ENCODE data around the gene ATP8B4.

Gene ATP8B4

GRCh38 chr15:49900903-49901235 is 218.2 kb downstream of the ATP8B4 start:
- H3K27ac ChIP-seq, result no peak overlapping the region
- no peaks in the 10 kb centered on the region for H3K36me3 ChIP-seq (ENCODE audit: insufficient read depth, low read length)
- no peak overlapping the region for H3K4me3 ChIP-seq
- no peak for DNase-seq (ENCODE audit: low read depth, low spot score)
- H3K9me3 ChIP-seq (ENCODE audit: low read depth, low read length), result no peaks in the 10 kb centered on the region
- no peak overlapping the region for H3K9ac ChIP-seq (ENCODE audit: insufficient read length)
- TF ChIP-seq FOXP2 (optimal IDR thresholded peaks at IDR 0.05; ENCODE audit: control extremely low read depth, extremely low read length, insufficient read depth) (no peak), EZH2 (IDR thresholded peaks at IDR 0.05) (no peak), POLR2AphosphoS5 (IDR thresholded peaks at IDR 0.05; ENCODE audit: borderline replicate concordance, low read depth, low read length) (no peak)

DNA sequence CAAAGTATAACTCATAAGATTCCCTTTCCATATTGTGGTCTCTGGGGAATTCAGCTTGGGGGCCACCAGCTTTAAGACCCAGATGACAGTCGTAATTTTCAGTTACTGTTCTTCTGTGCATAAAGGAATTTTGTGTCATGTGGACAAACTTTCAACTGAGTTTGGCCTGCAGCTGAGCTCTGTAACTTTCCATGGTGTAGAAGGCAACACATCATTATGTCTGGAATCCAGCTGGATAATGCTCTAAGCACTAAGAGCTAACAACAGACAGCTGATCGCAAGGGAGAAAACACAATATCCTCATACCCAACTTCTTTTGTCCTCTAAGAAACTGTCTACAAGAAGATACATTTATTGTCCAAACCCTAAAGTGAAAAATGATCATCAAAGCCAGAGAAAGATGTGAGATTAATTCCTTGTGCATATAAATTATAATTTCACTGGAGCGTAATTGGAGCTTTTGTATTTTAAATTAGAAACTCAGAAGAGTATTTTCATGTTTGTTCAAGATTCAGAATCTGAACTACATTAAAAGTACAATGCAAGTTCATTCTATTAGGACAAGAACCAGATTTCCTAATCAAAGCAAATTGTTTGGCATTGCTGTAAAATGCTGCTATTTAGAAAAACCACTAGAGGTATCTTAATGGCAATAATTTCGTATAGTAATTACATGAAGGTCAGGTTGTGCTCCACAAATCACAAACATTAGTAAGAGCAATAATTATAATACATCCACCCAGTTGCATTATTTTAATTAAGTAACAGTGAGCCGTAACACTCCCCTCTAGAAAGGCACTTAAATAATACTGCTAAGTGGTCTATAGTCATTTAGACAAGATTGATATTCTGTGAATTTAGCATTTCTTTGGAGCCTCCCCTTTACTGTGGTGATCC is 218.8 kb downstream of the ATP8B4 start:
- no peaks in the 10 kb centered on the region for H3K9me3 ChIP-seq (ENCODE audit: low read depth, low read length)
- no peak overlapping the region for H3K9ac ChIP-seq (ENCODE audit: insufficient read length)
- TF ChIP-seq EZH2 (IDR thresholded peaks at IDR 0.05) (no peak), POLR2AphosphoS5 (IDR thresholded peaks at IDR 0.05; ENCODE audit: borderline replicate concordance, low read depth, low read length) (no peak), FOXP2 (optimal IDR thresholded peaks at IDR 0.05; ENCODE audit: control extremely low read depth, extremely low read length, insufficient read depth) (no peak)
- no peaks in the 10 kb centered on the region for H3K36me3 ChIP-seq (ENCODE audit: insufficient read depth, low read length)
- H3K4me3 ChIP-seq, result no peak overlapping the region
- H3K27ac ChIP-seq, result no peak overlapping the region
- DNase-seq (ENCODE audit: low read depth, low spot score), result no peak

DNA sequence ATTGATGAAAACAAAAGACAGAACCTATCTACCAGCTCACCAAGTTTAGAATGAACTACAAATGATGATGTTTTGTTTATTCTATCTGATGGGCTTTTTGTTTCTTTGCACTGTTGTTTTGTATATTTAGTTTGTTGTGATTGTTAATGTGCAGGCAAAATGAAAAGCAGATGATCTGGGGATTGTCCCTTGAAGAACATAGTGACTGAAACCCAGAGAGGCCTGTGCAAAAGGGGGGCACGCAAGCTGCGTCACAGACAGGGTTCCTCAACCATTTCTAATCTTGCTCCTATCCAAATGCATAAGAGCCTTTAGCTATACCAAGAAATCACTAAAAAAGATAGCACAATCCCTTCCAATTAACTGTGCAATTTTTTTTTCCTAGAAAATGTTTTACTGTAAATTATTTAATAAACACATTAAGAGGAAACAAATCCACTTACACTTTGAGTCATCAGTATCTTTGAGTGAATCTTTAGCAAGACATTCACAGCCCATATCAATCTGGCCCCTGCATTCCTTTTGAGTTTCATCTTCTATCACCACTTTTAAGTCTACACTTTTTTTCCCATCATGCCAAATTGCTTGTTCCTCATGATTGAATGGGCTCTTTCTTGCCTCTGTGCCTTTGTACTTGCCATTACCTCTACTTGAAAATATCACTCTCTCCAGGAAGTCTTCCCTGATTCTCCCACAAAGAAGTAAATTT is 220.3 kb downstream of the ATP8B4 start:
- no peak for TF ChIP-seq EZH2 (IDR thresholded peaks at IDR 0.05)
- no peak for TF ChIP-seq FOXP2 (optimal IDR thresholded peaks at IDR 0.05; ENCODE audit: control extremely low read depth, extremely low read length, insufficient read depth)
- DNase-seq (ENCODE audit: low read depth, low spot score), result no peak
- H3K27ac ChIP-seq, result no peak overlapping the region
- H3K36me3 ChIP-seq (ENCODE audit: insufficient read depth, low read length), result no peaks in the 10 kb centered on the region
- H3K9ac ChIP-seq (ENCODE audit: insufficient read length), result no peak overlapping the region
- H3K4me3 ChIP-seq, result no peak overlapping the region
- H3K9me3 ChIP-seq (ENCODE audit: low read depth, low read length), result no peaks in the 10 kb centered on the region

DNA sequence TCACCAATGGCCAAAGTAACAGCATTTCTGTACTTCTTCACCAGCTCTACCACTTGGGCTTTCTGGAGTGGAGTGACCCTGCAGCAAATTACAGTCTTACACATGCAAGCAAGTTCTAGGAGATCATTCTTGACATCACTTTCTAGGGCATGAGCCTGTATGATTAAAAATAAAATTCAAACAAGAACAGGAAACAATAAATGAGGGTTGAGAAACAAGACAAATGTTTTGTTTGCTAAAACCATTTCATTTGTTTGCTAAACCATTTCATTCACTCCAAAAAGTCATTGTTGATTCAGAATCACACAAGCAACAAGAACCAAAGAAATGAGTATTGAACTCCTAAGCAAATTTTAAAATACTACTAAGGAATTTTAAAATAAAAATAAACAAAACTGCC is 220.9 kb downstream of the ATP8B4 start:
- no peak overlapping the region for H3K27ac ChIP-seq
- DNase-seq (ENCODE audit: low read depth, low spot score), result no peak
- TF ChIP-seq FOXP2 (optimal IDR thresholded peaks at IDR 0.05; ENCODE audit: control extremely low read depth, extremely low read length, insufficient read depth) (no peak), EZH2 (IDR thresholded peaks at IDR 0.05) (no peak), POLR2AphosphoS5 (IDR thresholded peaks at IDR 0.05; ENCODE audit: borderline replicate concordance, low read depth, low read length) (no peak)

DNA sequence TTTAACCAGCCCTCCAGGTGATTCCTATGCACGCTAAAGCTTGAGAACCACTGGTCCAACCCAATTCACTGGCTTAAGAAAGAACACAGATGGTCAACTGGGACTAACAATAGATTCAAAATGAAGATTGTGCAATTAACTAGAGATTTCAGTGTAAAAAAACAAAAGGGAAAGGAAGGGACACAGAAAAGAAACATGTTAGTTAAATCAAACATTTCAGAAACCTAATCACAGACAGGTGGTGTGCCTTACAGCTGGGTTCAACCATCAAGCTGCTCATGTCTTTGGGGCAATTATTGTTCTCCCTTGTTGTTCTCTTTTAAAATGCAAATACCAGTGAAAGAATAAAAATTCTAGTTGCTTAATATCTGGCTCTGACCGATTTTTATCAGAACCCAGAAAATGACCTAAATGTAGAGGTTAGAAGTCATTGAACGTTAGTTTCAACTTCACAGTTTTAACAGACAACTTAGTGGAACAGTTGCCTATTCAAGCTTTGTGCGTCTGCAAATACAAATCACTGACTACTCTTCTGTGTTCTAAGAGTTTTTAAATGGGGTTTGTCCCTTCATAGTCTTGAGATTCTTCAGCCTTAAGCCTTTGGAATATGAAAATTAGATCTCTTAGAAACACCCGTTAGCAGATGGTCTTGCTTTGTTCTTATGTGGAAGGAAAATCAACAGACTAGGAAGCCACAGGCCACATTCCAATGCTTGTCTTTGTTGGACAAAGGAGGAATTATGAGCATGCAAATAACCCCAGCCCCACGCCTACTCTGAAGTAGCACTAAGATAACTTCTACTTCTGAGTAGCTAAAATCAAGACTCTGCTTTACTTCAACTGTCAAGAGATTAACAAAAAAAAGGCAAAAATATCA is 223.4 kb downstream of the ATP8B4 start:
- no peak overlapping the region for H3K27ac ChIP-seq
- H3K9me3 ChIP-seq (ENCODE audit: low read depth, low read length), result no peaks in the 10 kb centered on the region
- H3K36me3 ChIP-seq (ENCODE audit: insufficient read depth, low read length), result no peaks in the 10 kb centered on the region
- H3K9ac ChIP-seq (ENCODE audit: insufficient read length), result no peak overlapping the region
- H3K4me3 ChIP-seq, result no peak overlapping the region
- no peak for DNase-seq (ENCODE audit: low read depth, low spot score)
- TF ChIP-seq EZH2 (IDR thresholded peaks at IDR 0.05) (no peak), POLR2AphosphoS5 (IDR thresholded peaks at IDR 0.05; ENCODE audit: borderline replicate concordance, low read depth, low read length) (no peak), FOXP2 (optimal IDR thresholded peaks at IDR 0.05; ENCODE audit: control extremely low read depth, extremely low read length, insufficient read depth) (no peak)

More for the DNA sequence above, 220.9 kb downstream of the ATP8B4 start:
- H3K4me3 ChIP-seq, result no peak overlapping the region
- H3K36me3 ChIP-seq (ENCODE audit: insufficient read depth, low read length), result no peaks in the 10 kb centered on the region
- H3K9ac ChIP-seq (ENCODE audit: insufficient read length), result no peak overlapping the region
- H3K9me3 ChIP-seq (ENCODE audit: low read depth, low read length), result no peaks in the 10 kb centered on the region

DNA sequence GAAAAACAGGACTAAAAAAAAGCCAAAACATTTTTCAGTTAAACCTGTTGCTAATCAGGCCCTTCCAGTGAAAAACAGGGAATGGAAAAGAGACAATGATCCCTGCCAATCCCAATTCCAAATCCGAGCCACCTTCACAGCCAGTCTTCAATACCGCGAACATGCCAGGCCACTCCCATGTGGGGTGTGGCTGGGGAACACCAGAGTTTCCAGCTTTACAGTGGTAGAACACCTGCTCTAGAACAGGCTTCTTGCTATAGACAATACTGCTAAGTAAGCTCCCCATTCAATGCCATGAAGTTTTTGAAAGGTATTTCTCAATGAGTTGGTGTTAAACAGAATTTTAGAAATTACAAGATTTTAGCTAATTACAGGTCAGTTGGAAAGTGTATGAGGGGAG is 228.3 kb downstream of the ATP8B4 start:
- TF ChIP-seq EZH2 (IDR thresholded peaks at IDR 0.05) (no peak), FOXP2 (optimal IDR thresholded peaks at IDR 0.05; ENCODE audit: control extremely low read depth, extremely low read length, insufficient read depth) (no peak), POLR2AphosphoS5 (IDR thresholded peaks at IDR 0.05; ENCODE audit: borderline replicate concordance, low read depth, low read length) (no peak)
- no peak overlapping the region for H3K4me3 ChIP-seq
- no peak for DNase-seq (ENCODE audit: low read depth, low spot score)
- no peak overlapping the region for H3K27ac ChIP-seq
- H3K9ac ChIP-seq (ENCODE audit: insufficient read length), result no peak overlapping the region
- no peaks in the 10 kb centered on the region for H3K9me3 ChIP-seq (ENCODE audit: low read depth, low read length)
- no peaks in the 10 kb centered on the region for H3K36me3 ChIP-seq (ENCODE audit: insufficient read depth, low read length)

DNA sequence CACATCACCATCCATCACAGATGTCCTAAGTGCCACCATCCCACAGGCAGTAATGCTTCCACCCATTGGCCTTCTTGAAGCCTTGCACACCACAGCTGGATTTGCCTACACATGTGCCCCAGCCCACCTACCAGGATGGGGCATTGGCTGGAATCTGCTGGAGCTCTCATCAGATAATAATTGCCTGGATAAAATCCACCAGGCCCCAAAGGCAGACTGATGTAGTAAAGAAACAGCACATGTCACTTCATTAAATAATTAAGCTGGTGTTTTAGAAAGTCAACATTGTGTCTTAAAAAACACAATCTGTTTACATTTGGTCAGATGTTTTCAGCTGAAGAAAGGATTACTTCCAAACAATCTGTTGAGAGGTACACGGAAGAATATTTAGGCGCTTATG is 229.5 kb downstream of the ATP8B4 start:
- DNase-seq (ENCODE audit: low read depth, low spot score), result no peak
- Histone ChIP-seq H3K9me3 (ENCODE audit: low read depth, low read length) (no peaks in the 10 kb centered on the region), H3K36me3 (ENCODE audit: insufficient read depth, low read length) (no peaks in the 10 kb centered on the region), H3K4me3 (no peak overlapping the region), H3K9ac (ENCODE audit: insufficient read length) (no peak overlapping the region), H3K27ac (no peak overlapping the region)
- TF ChIP-seq FOXP2 (optimal IDR thresholded peaks at IDR 0.05; ENCODE audit: control extremely low read depth, extremely low read length, insufficient read depth), result no peak
- TF ChIP-seq EZH2 (IDR thresholded peaks at IDR 0.05), result no peak
- no peak for TF ChIP-seq POLR2AphosphoS5 (IDR thresholded peaks at IDR 0.05; ENCODE audit: borderline replicate concordance, low read depth, low read length)

- Histone ChIP-seq H3K9ac (ENCODE audit: insufficient read length) (no peak overlapping the region), H3K27ac (no peak overlapping the region), H3K36me3 (ENCODE audit: insufficient read depth, low read length) (no peaks in the 10 kb centered on the region), H3K9me3 (ENCODE audit: low read depth, low read length) (no peaks in the 10 kb centered on the region), H3K4me3 (no peak overlapping the region)
- no peak for DNase-seq (ENCODE audit: low read depth, low spot score)
- TF ChIP-seq EZH2 (IDR thresholded peaks at IDR 0.05) (no peak), FOXP2 (optimal IDR thresholded peaks at IDR 0.05; ENCODE audit: control extremely low read depth, extremely low read length, insufficient read depth) (no peak), POLR2AphosphoS5 (IDR thresholded peaks at IDR 0.05; ENCODE audit: borderline replicate concordance, low read depth, low read length) (no peak)
Measured at GRCh38 chr15:49888734-49889133, 230.3 kb downstream of the ATP8B4 start.
